Psoas muscle (tissue), 8 donors: ENCODE results near the gene HTT. TPM values are rescaled to one million over a fixed set of nuclear protein-coding genes. Genes with fewer than 3 reads are reported as not detected.
A peak's percentile ranks its signal among the peaks of the same experiment; 100 is the strongest.

Source experiments
- ATAC-seq, 4 donors: fragments of 200-7000 bp; cut with Tn5 transposase; one replicate each; pipeline ENCODE4 v1.9.1; 2020; ENCODE audit warnings: moderate library complexity in 3 of 4, mild to moderate bottlenecking in 2 of 4
- DNase-seq, 2 donors: peaks; one replicate each; pipeline ENCODE4 v3.0.0-alpha.2; 2020
- H3K27ac ChIP-seq: fragments of 200-600 bp; one replicate; pipeline ENCODE4 v1.8.0; 2022
- H3K27me3 ChIP-seq, 3 donors: fragments of 200-600 bp in 1 of 3; one replicate each; pipeline versions ENCODE4 v1.6.1 to v1.8.0; 2013 to 2022; ENCODE audit warnings: low read length in 2 of 3, mild to moderate bottlenecking in 2 of 3, moderate library complexity in 1 of 3; ENCODE audit not compliant: insufficient read depth in 3 of 3
- H3K36me3 ChIP-seq, 2 donors: fragments of 200-600 bp in 1 of 2; one replicate each; pipeline versions ENCODE4 v1.6.1 to v1.8.0; 2013 to 2022; ENCODE audit warnings: low read depth in 1 of 2, mild to moderate bottlenecking in 1 of 2, moderate library complexity in 1 of 2; ENCODE audit not compliant: insufficient read depth in 1 of 2
- H3K4me1 ChIP-seq: fragments of 200-600 bp; one replicate; pipeline ENCODE4 v1.8.0; 2022
- H3K4me3 ChIP-seq: fragments of 200-600 bp; one replicate; pipeline ENCODE4 v1.8.0; 2022; ENCODE audit warnings: mild to moderate bottlenecking
- H3K9me3 ChIP-seq: fragments of 200-600 bp; one replicate; pipeline ENCODE4 v1.8.0; 2022
- CTCF ChIP-seq: fragments of 200-600 bp; IDR thresholded peaks from one replicate; pipeline ENCODE4 v1.8.0; 2022; ENCODE audit warnings: antibody characterized with exemption
- whole genome bisulfite sequencing, 3 donors: extraction: QIAGEN DNeasy Blood & Tissue Kit; methylation state at CpG; one replicate each; pipeline versions ENCODE4 v1.1.6 to v1.1.7; 2013; 5-methylcytosine and 5-hydroxymethylcytosine counted together
- intact Hi-C, 2 donors: fragments of 100-400 bp; cut with DNase I; formaldehyde crosslinking; loops; one replicate each; pipeline versions ENCODE4 v1.11.0 to v1.14.2; 2022
- polyA plus RNA-seq, 3 donors: library from polyadenylated mRNA; stranded (reverse); fragments of 200-250 nt; gene quantifications; one replicate each; pipeline ENCODE4 v1.2.3, GENCODE V29; 2013
- total RNA-seq, 4 donors: library from RNA; stranded (reverse); fragmentation: NEBNext Ultra II Directional in 2 of 4; extraction: Animal tissue kit (Norgen Biotek cat#: 25700) in 2 of 4; gene quantifications; one replicate each; pipeline versions ENCODE4 v1.2.1 to v1.2.4, GENCODE V29; 2021 to 2023
- donor health status: healthy with polysubstance abuse.
- donor health status: DM: no; HTN: no; CAD: no; lungs with moderate emphysema.
- donor health status: Bipolar disorder and iron deficiency.
- donor health status: healthy.
- donor health status: DM: yes; HTN: yes; CAD: no.
- donor health status: DM: no; HTN: no; CAD: no.
- donor health status: DM: no; HTN: no; CAD: no.
- donor health status: DM: yes; HTN: yes; CAD: no.

Gene HTT
- total and polyA plus RNA-seq, 7 donors, result 6.7 to 39.9 (median 29.6) TPM

GRCh38 chr4:3202836-3203820 lies 128.6 kb downstream of the HTT start:
- H3K4me3 ChIP-seq, result no peak overlapping the region
- ATAC-seq (no peak), DNase-seq (no peak)
- TF ChIP-seq CTCF, result no peak
- peaks cover 0 to 23% of the 10 kb centered on the region in 2 donors for H3K36me3 ChIP-seq
- no peaks in the 10 kb centered on the region for H3K27me3 ChIP-seq
- 77 to 87% (median 80%) methylated on average over 22 of the region's 22 CpGs for WGBS, 3 donors
- no peaks in the 10 kb centered on the region for H3K9me3 ChIP-seq
- intact Hi-C loops, result loop anchor here in 1 of 2 donors (5.0 kb wide), 1 partner anchor 89 kb away; the partner anchor contains the start of gene RGS12
- peaks cover 52% of the 10 kb centered on the region for H3K4me1 ChIP-seq
- H3K27ac ChIP-seq, result peak overlapping the region; percentile 75

- Histone ChIP-seq H3K4me1 (peaks cover 52% of the 10 kb centered on the region), H3K27ac (peak overlapping the region; percentile 75), H3K27me3 (no peaks in the 10 kb centered on the region), H3K36me3 (peaks cover 0 to 32% of the 10 kb centered on the region in 2 donors), H3K4me3 (no peak overlapping the region), H3K9me3 (no peaks in the 10 kb centered on the region)
- WGBS, 3 donors, result 29 to 42% (median 36%) methylated on average over 8 of the region's 8 CpGs
- TF ChIP-seq CTCF, result no peak
- DNase-seq (peak; percentile 75 to 85), ATAC-seq (peak; percentile 55 to 70 (median 66))
- intact Hi-C loops, result loop anchor here in 1 of 2 donors (5.0 kb wide), 1 partner anchor 88 kb away; the partner anchor contains the start of gene RGS12
Measured at GRCh38 chr4:3203971-3204431, 129.5 kb downstream of the HTT start.

- H3K9me3 ChIP-seq, result no peaks in the 10 kb centered on the region
- H3K4me3 ChIP-seq, result no peak overlapping the region
- ATAC-seq (no peak), DNase-seq (no peak)
- no peak overlapping the region for H3K27ac ChIP-seq
- H3K27me3 ChIP-seq, result no peaks in the 10 kb centered on the region
- peaks cover 35% of the 10 kb centered on the region for H3K4me1 ChIP-seq
- TF ChIP-seq CTCF, result no peak
- 93 to 95% (median 95%) methylated on average over 11 of the region's 11 CpGs for WGBS, 3 donors
- intact Hi-C loops, result no loop called here
- peaks cover 0 to 52% of the 10 kb centered on the region in 2 donors for H3K36me3 ChIP-seq
Measured at GRCh38 chr4:3205995-3206394, 131.5 kb downstream of the HTT start.

GRCh38 chr4:3206439-3207100 lies 132.1 kb downstream of the HTT start:
- WGBS, 3 donors, result 93 to 94% (median 94%) methylated on average over 18 of the region's 18 CpGs

More at GRCh38 chr4:3206439-3207100, 132.1 kb downstream of the HTT start:
- H3K9me3 ChIP-seq, result no peaks in the 10 kb centered on the region
- DNase-seq (no peak), ATAC-seq (no peak)
- peaks cover 29% of the 10 kb centered on the region for H3K4me1 ChIP-seq
- TF ChIP-seq CTCF, result no peak
- intact Hi-C loops, result no loop called here
- peaks cover 0 to 56% of the 10 kb centered on the region in 2 donors for H3K36me3 ChIP-seq
- H3K4me3 ChIP-seq, result no peak overlapping the region
- H3K27me3 ChIP-seq, result no peaks in the 10 kb centered on the region
- no peak overlapping the region for H3K27ac ChIP-seq
